Measurements from ENCODE around the gene CBFA2T3.

DNA sequence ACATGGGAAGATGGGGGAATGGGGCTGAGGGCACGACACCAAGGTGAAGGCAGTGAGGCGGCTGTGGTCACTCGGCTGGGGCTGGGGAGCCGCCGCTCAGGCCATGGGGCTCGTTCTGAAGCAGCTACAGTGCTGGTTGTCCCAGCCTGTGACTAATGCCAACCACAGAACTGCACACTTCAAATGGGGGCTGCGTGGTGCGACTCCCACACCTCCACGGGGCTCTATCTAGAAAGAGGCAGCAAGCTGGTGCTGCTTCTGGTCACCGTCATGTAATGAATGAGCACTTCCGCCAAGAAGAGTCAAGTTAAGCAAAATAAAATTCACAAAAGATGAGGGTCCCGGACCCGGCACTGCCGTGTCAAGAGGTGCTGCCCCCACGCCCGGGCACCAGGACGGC is 140.2 kb downstream of the CBFA2T3 start:
- TF ChIP-seq CTCF (IDR thresholded peaks at IDR 0.05) (no peak), EP300 (IDR thresholded peaks at IDR 0.05; ENCODE audit: low read depth) (no peak), POLR2A (IDR thresholded peaks at IDR 0.05) (no peak)
